Measurements from ENCODE around the gene RAP1GDS1. TPM values are rescaled to one million over a fixed set of nuclear protein-coding genes. Genes with fewer than 3 reads are reported as not detected.

The RAP1GDS1 gene
- total RNA-seq, 1 experiment from 2014 or later, result 40.8 TPM

- Histone ChIP-seq H3K4me3 (replicated peaks in 1 of 2; ENCODE audit: low read depth in 1 of 2, low read length in 2 of 2) (no peak overlapping the region), H3K27me3 (ENCODE audit: insufficient read depth, low read length) (no peaks in the 10 kb centered on the region), H2AFZ (ENCODE audit: low read depth, low read length, poor library complexity, severe bottlenecking) (no peak overlapping the region), H3K79me2 (ENCODE audit: insufficient read depth, low read length) (0 out of 2 replicates have a peak, but pooled peaks cover 3% of the 10 kb centered on the region), H3K36me3 (ENCODE audit: control insufficient read depth in 1 of 2, insufficient read depth in 2 of 2, low read length in 2 of 2) (no peaks in the 10 kb centered on the region), H3K9me3 (ENCODE audit: control insufficient read depth in 1 of 2, insufficient read depth in 1 of 2, low read depth in 1 of 2, low read length in 2 of 2) (no peaks in the 10 kb centered on the region), H3K9me2 (ENCODE audit: insufficient read depth) (no peaks in the 10 kb centered on the region), H4K20me1 (ENCODE audit: insufficient read depth) (no peaks in the 10 kb centered on the region), H3K4me1 (ENCODE audit: control insufficient read depth in 1 of 2, insufficient read depth in 2 of 2, low read length in 2 of 2) (no peaks in the 10 kb centered on the region), H3K4me2 (ENCODE audit: low read length) (no peak overlapping the region), H3K27ac (ENCODE audit: low read depth, low read length) (no peak overlapping the region), H3K9ac (ENCODE audit: low read length) (no peak overlapping the region)
- CTCF ChIA-PET, result no interaction called here
- no TSS peak for BruUV-seq (replicated peaks)
- intact Hi-C loops (cut with micrococcal nuclease), result no loop called here
- DNase-seq (ENCODE audit: low read depth, low spot score) (no peak), ATAC-seq (no peak)
- RAD21 ChIA-PET (ENCODE audit: low non-redundant PET in 1 of 2, low total read pairs in 2 of 2, uncharacterized antibody in 2 of 2, unreplicated experiment in 2 of 2), result no interaction called here
- no peak for TF ChIP-seq POLR2A (IDR thresholded peaks at IDR 0.05; ENCODE audit: borderline replicate concordance, extremely low read depth, insufficient read depth, insufficient read length)
- no peak for TF ChIP-seq RAD21 (IDR thresholded peaks at IDR 0.05; ENCODE audit: low read depth)
- no peak for TF ChIP-seq ATF3 (IDR thresholded peaks at IDR 0.05)
- TF ChIP-seq ELF1 (IDR thresholded peaks at IDR 0.05; ENCODE audit: borderline replicate concordance, low read depth), result no peak
- TF ChIP-seq EZH2 (IDR thresholded peaks at IDR 0.05), result no peak
- no peak for TF ChIP-seq ZFX (IDR thresholded peaks at IDR 0.05)
- TF ChIP-seq JUND (IDR thresholded peaks at IDR 0.05), result no peak
- no peak for TF ChIP-seq CTCF (IDR thresholded peaks at IDR 0.05 in 2 of 3, conservative IDR thresholded peaks at IDR 0.05 in 1 of 3; ENCODE audit: borderline replicate concordance in 1 of 3, insufficient read depth in 1 of 3, low read depth in 2 of 3, low read length in 2 of 3)
- no peak for TF ChIP-seq FOSL1 (IDR thresholded peaks at IDR 0.05; ENCODE audit: low read depth)
- no peak for TF ChIP-seq YY1 (IDR thresholded peaks at IDR 0.05; ENCODE audit: extremely low read depth, insufficient replicate concordance, low read depth, low read length)
- TF ChIP-seq CBX3 (IDR thresholded peaks at IDR 0.05; ENCODE audit: low read depth), result no peak
- TF ChIP-seq ZBTB33 (IDR thresholded peaks at IDR 0.05; ENCODE audit: extremely low read depth, insufficient replicate concordance, low read length), result no peak
- no peak for TF ChIP-seq EGR1 (IDR thresholded peaks at IDR 0.05; ENCODE audit: low read depth)
- POLR2A ChIA-PET, result no interaction called here
Observed at GRCh38 chr4:98326168-98326567, 65.0 kb downstream of the RAP1GDS1 start.
